ENCODE results near the gene HSDL1.

Gene HSDL1

DNA sequence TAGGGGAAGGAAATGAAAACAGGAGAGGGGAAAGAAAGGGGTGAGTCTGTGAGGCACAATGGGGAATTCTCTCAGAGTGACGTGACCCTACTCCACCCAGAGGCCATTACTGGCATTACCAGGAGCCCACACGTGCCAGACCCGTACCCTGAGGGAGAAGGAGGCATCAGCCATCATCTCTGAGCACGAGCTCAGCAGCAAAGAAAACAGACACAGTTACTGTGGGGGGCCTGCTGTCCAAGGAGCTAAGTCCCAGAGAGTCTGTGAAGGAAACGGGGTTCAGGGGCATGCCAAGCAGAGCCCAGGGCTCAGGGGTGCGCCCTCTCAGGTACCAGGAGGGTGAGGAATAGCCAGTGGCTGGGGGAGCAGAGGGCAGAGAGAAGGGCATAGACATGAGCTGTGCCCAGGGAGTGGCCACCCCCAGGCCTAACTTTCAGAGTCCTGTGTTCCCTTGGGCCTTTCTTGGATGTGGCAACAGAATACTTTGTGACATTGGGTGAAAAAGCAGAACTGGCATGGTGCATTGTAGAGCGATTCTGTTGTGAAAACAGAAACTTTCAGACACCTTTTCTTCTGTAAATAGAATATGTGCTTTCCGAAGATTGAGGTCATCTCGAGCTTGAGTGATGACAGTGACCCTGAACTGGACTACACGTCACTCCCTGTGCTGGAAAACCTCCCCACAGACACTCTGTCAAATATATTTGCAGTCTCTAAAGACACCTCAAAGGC lies 30.5 kb upstream of the HSDL1 start:
- no peak for DNase-seq

DNA sequence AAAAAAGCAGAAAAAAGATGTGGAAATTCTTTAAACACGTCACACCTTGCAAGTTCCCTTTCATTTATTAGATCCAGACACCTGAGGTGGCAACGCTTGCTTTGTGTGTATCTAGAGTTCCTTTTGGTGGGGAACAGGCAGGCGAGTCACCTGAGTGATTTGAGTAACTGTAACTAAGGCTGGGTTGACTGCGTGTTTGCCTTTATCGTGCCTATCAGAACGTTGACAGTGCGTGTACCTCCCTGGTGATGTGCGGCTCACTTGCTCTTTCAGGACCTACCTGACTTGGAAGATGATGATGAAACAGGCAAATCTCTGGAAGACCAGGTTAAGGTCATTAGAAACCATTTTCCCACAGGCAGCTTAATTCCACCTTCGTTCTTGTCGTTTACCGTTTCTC lies 29.4 kb upstream of the HSDL1 start:
- no peak for DNase-seq

DNA sequence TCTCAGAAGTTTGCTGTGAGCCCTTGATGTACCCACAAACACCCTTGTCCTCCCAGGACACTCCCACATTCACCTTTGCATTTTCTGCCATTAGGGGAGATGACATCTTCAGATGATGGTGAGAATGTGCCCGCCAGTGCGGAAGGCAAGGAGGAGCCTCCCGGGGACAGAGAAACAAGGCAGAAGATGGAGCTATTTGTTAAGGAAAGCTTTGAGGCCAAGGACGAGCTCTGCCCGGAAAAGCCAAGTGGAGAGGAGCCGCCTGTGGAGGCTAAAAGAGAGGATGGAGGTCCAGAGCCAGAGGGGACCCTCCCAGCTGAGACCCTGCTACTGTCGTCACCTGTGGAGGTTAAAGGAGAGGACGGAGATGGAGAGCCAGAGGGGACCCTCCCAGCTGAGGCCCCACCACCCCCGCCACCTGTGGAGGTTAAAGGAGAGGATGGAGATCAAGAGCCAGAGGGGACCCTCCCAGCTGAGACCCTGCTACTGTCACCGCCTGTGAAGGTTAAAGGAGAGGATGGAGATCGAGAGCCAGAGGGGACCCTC lies 24.9 kb upstream of the HSDL1 start:
- no peak for DNase-seq

DNA sequence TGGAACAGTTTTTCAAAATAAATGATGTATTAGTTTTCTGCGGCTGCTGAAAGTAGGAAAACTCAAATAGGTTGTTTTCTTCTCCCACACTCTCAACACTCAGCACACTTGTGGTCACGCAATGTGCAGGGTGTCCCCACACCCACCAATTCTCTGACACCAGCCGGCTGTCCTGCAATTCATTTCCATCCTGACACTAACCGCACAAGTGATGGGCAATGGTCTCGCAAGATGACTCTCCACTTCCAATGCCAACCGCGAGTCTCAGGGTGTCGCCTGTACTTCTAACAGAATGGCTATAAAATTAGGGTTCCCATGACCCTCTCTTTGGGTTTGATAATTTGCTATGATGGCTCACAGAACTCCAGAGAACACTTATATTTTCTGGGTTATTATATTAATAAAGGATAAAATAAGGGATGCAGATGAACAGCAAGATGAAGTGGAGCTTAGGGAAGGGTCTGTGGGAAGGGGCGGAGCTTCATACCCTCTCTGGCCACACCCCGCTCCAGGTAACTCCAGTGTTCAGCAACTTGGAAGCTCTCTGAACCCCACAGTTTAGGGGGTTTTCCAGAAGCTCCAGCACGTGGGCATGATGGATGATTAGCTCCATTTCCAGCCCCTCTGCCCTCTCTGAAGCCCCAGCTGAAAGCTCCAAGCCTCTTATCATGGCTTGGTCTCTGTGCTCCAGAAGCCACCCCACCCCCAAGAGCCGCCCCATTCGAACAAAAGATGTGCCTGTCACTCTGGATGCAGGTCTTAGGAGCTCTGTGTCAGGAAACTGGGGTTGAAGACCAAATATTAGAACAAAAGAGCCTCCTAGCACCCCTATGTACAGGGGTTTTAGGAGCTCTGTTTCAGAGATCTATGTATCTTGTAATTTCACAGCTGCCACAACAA lies 22.1 kb upstream of the HSDL1 start:
- DNase-seq, result no peak

DNA sequence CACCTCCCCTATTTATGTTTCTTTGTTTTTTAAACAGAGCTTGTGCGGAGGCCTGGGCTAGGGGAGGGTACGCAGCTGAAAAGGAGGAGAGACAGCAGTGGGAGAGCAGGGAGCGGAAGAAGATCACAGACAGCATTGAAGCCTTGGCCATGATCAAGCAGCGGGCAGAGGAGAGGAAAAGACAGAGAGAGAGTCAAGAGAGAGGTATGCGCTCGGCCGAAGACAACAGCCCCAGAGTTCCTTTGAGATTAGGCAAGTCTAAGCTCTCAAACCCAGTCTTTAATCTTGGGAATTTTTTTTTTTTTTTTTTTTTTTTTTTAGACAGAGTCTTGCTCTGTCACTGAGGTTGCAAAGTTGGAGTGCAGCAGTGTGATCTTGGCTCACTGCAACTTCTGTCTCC lies 20.8 kb upstream of the HSDL1 start:
- DNase-seq, result no peak

DNA sequence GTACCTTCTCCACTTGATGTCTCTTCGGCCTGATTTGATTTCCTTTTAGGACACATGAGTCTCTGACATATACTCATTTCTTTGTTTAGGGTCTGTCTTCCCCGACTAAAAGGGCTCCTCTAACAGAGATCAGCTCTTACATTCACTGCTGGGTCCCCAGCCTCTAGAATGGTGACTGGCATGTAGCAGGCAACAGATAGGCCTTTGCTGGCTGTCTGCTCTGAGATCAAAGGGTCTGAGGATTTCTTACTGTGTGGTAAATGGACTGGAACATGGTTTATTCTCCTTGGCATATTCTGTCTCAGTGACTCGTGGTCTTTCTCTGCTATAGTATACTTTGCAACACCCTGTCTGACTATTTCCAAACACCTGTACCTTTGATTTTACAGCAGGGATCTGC lies 16.8 kb upstream of the HSDL1 start:
- DNase-seq, result no peak

DNA sequence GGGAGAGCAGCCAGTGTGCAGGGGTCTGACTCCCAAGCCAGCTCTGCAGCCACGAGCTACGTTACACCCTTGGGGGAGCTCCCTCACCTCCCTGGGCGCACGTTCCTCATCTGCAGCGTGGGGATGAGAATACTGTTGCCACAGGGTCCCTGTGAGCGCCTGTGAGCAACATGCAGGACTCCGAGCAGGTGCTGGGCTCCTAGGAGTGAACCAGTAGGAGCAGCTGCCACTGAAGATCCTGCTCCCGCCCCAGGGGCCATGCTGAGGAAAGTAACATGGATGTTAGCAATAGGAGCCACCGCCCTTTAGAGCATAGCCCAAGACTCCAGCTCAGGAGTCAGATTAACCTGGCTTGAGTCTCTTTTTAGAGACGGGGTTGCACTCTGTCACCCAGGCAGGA lies 16.1 kb upstream of the HSDL1 start:
- DNase-seq, result no peak

DNA sequence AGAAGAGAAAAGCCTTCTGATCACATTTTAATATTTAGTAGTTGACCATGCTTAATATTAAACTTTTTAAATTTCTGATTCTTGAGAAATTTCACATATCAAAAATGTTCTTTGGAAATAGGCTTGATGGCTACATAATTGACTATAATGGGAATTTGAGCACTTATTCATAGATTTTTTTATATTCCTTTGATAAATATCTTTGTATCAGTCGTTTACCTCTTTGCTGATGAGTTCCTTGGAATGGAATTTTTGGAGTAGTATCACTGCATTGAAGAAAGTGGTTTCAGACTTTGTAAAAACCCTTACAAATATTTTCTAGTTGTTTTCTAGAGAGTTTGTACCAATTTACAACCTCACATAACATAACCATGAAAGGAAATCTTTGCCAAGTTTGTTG lies 14.8 kb upstream of the HSDL1 start:
- DNase-seq, result no peak

DNA sequence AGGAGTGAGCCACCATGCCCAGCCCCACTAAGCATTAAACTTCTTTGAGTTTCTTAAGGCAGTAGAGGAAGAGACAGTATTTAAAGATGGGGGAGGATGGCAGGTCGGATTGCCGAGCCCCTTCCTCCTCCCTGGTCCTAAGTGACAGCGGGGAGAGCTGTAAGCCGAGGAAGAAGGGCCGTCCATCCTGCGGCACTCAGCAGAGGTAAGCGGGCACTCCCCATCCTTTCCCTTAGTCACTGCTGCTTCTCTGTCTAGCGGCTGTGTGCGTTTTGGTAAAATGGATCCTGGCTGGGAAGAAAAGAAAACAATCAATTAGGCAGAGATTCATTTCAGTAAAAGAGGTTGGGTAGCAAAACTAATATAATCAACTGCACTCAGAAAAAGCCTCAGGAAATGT lies 14.0 kb upstream of the HSDL1 start:
- DNase-seq, result no peak

DNA sequence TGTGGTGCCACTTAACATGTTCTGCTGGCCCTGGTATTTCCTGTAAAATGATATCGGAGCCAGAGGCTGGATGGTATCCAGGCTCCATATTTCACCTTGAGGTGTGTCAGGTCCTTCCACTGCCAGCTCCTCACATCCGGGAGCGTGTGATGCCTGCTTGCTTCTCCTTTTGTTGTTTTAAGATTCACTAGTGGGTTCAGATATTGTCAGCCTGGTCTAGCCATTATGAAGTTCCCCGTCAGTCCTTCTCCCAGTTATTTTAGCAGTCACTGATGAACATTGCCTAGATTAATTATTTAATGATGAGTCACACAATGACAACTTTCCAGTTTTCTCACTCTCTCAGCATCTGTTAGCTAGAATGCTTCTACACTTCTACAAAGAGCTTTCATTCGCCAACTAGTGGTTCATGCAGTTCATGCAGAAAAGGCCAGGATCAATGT lies 11.4 kb upstream of the HSDL1 start:
- DNase-seq, result peak; percentile 33

DNA sequence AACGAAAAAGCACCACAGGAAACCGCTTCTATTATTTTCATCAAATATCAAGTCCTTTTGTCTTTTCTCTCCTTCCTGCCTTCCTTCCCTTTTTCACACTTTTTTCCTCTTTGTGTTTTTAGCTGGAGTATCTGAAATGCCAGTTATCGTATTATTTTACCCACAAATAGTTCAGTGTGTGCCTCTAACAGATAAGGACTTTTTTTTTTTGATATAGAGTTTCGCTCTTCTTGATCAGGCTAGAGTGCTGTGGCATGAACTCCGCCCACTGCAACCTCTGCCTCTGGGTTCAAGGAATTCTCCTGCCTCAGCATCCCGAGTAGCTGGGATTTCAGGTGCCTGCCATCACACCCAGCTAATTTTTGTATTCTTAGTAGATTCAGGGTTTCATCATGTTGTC lies 10.8 kb upstream of the HSDL1 start:
- DNase-seq, result no peak

DNA sequence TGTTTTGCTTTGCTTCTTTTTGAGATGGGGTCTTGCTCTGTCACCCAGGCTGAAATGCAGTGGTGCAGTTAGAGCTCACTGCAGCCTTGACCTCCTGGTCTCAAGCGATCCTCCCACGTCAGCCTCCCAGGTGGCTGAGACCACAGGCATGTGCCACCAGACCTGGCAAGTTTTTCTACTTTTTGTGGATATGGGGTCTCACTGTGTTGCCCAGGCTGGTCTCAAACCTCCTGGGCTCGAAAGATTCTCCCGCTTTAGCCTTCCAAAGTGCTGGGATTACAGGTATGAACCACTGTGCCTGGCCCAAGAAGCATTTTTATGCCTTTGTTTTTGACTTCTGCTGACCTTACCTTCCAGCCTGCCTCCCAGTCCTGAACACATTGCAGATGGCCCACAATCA lies 10.2 kb upstream of the HSDL1 start:
- no peak for DNase-seq

DNA sequence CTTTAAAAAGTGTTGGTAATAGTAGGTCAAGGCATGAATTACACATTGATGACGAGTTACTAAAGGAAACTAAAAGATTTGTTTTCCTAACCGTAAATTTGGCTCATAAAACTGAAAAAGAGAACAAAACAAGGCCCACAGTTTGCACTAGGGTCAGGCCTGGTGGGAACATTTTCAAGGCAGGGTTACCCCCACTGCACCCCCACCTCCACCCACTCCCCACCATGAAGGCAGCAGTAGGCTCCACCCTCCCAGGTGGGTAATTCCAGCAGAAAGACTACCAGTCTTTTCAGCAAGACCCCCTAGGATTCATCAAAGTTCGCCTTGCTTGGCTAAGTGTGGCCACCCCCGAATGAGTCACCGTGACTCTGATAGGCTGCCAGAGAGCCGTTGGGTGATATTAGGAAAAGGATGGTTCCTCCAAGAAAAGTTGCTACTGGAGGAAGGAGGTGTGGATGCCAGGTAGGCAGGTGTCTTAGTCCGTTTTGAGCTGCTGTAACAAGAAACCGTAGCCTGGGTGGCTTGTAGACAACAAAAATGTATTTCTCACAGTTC lies 8.8 kb upstream of the HSDL1 start:
- no peak for DNase-seq

DNA sequence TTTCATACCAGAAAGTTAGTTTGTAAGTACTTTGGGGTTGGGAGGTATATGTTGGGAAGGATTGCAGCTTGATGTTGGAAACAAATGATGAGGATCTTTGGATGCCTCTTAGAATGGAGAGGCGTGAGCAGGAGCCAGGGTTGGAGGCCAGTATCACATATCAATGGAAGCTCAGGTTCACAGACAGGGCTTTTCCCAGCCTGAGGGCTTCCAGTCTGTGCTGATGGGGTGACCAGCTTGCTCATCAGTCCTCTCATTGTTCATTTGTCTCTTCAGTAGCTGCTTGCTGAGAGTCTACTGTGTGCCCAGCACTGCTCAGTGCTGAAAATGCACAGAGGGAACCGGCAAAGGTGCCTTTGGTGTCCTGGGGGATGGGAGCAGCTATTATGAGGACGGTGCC lies 5.9 kb upstream of the HSDL1 start:
- no peak for DNase-seq

DNA sequence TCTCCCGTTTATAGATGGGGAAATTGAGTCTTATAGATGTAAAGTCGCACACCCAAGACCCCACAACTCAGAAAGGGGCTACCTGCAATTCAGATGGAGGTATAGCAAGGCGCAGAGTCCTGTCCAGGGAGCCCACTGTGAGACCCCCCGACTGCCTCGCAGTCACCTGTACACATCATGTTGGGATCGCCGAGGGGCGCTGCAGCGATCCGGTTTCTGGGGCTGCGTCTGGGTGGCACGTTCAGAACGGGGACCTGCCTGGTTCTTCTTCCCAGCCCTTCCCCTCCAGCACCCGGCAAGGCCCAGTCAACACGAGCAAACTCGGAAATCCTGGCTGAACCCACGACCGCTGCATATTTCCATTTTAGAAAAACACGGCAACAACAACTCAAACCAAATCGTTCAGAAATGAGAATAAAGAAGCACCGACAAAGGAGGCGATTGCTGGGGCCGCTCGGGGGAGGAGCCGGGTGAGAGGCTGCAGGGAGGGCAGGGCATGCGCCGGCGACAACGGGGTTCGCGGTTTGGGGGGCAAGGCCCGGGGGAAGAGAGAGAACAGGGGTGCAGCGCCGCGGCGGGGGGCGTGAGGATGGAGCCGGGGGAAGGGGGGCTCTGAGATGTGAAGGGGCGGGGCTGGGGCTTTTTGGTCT lies 643 bp downstream of the HSDL1 start:
- peak; percentile 48 for DNase-seq

DNA sequence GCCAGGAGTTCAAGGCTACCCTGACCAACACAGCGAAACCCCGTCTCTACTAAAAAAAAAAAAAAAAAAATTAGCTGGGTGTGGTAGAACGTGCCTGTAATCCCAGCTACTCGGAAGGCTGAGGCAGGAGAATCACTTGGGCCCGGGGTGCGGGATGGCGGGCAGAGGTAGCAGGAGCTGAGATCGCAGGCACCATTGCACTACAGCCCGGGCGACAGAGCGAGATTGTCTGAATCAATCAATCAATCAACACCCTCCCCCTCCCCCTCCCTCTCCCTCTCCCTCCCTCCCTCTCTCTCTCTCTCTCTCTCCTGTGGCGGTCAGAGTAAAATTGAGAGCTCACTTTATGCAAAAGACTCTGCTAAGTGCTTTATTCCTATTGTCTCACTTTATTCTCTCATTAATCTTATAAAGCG lies 1.2 kb downstream of the HSDL1 start:
- DNase-seq, result no peak

DNA sequence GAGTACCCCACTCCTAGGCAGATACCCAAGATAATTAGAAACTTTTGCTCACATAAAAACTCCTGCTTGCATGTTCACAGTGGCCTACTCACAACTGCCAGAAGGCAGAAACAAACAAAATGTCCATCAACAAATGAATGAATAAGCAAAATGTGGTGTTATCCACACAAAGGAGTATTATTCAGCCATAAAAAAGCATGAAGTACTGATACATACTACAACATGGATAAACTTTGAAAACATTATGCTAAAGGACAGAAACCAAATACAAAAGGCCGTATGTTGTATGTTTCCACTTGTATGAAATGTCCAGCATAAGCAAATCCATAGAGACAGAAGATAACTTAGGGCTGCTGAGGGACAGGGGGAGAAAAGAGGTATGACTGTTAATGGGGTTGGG lies 1.9 kb downstream of the HSDL1 start:
- DNase-seq, result no peak

DNA sequence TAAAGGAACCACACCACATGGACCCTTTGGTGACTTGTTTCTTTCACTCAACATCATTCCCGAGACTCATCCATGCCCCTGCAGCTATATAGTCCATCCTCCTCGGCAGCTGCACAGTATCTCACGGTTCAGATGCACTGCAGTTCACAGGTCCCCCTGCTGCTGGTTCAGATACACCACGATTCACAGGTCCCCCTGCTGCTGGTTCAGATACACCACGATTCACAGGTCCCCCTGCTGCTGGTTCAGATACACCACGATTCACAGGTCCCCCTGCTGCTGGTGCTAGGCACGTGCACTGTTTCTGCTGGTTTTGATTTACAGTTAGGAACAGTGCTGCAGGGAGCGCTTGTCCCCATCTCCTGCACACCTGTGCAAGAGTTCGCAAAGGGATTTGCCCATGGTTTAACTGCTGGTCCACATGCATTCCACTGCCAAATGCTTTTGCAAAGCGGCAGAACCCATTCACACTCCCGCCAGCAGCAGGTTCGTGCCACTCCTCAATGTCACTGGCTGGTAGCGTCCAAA lies 3.8 kb downstream of the HSDL1 start:
- DNase-seq, result peak; percentile 22

DNA sequence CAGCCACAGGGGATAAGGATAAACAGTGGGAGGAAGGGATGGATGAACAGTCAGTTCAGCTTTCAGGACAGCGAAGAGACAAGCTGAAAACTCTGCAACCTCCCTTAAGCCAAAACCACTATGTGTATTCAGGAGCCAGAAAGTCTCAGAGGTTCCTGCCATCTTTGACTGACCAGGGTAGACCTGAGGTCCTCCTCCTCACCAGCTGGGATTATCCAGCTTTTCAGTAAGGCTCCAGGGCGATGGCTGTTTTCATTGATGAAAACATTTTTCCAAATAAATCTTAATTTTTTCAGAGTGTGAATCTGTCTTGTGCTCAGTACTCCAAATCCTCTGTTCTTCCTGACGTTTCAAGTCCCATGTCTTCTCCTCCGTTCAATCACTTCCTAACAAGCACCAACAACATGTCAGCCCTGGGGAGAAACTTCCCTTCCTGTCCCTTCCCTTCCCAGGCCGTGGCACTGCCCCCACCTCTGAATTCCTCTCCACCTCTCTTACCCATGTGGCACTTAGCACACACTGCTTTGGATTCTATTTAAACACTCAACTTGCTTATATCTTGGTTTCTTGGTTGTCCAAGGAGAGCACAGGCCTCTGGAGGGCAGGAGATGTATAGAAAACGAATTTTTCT lies 5.2 kb downstream of the HSDL1 start:
- DNase-seq, result no peak

DNA sequence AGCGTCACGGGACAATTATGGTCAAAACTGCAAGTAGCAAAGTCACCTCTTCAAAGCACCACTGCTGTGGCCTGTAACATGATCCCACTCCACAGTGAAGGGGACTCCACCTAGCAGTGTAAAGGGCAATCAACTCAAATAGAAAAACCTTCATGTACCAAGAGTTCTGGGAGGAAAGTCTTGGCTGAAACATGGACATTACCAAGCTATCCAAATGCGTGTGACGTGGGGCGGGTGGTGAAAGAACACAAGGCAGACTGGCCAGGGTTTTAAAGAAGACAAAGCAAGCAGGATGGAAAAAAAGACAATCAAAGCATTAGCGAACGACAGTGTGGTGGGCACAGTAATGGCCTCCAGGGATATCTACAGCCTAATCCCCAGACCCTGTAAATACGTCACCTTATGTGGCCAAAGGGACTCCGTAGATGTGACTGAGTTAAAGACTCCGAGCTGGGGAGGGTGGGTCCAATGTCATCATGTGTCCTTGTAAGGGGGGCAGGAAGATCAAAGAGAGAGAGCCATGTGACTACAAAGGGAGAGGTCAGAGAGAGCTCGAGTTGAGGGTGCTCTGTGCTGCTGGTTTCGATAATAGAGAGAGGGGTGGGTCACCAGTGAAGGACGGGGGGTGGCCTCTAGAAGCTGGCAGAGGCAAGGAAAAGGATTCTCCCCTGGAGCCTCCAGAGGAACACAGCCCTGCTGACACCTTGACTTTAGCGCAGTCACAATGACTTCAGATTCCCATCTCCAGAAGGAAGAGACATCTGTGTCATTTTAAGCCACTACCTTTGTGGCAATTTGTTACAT lies 6.0 kb downstream of the HSDL1 start:
- DNase-seq, result peak; percentile 93

DNA sequence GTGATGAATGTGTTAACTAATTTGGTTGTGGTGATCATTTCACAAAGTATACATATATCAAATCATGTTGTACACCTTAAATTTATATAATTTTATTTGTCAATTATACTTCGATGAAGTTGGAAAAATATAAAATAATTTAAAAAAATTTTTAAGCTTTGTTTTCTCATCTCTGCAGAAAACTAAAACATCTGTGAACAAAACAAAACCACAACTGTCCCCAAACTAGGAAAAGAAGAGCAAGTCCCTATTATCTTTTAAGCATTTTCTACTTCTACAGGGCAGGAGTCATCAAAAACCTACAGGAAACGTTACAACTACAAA lies 6.5 kb downstream of the HSDL1 start:
- DNase-seq, result no peak
